HG03175 (cell line): ENCODE measurements around the gene APOBR.
"Not testable (repeated sequence)": the region's sequence is repeated elsewhere in the genome, so short reads cannot be mapped to it uniquely, and the experiment has no call there.

Source experiments
- ATAC-seq: cut with Tn5 transposase; IDR thresholded peaks from one replicate; pipeline ENCODE4 v1.9.1; 2021; ENCODE audit warnings: mild to moderate bottlenecking, moderate library complexity; ENCODE audit not compliant: unreplicated experiment

Gene APOBR

DNA sequence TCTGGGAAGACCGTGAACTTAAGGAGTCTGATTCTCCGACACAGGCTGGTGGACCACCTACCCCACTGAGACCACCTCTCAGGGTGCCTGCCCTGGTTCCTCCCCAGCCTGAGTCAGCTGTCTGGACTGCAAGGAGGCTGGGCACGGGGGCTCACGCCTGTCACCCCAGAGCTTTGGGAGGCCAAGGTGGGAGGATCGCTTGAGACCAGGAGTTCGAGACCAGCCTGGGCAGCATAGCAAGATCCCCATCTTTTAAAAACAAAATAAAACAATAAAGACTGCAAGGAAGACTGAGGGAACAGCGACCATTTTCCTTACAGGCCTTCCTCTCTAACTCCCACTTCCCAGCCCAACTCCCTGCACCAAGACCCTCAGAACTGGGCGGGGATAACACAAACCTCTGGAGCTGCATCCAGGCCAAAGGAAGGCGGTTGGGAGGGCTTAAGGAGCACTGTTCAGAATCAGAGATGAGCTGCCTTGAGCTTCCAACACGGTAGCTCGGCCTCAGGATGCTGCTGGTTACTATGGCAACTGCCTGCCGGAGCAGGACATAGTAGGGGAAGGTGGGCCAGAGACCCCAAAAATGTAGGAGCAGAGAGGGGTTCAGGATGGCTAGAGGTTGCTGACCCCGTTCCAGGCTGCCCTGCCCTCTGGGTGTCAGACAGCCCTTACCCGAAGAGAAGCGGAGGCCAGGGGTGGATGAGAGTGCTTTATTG lies 4.4 kb downstream of the APOBR start:
- ATAC-seq: no peak

DNA sequence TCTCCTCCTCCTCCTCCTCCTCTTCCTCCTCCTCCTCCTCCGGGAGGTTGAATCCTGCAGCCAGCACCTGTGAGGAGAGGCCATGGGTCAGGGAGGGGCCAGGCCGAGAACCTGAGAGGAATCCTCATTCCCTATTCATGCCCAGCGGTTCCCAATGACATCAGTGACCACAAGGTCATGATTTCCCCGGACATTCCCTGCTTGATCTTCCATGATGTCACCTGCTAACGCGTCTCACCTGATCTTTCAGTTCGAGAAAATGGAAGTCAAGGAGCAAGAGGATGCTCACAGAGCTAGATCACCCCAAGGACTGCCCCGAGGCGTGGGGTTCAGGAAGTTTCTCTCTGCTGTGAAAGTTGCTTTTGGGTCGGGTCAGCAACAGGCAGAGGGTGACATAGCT lies 5.4 kb downstream of the APOBR start:
- ATAC-seq: no peak

DNA sequence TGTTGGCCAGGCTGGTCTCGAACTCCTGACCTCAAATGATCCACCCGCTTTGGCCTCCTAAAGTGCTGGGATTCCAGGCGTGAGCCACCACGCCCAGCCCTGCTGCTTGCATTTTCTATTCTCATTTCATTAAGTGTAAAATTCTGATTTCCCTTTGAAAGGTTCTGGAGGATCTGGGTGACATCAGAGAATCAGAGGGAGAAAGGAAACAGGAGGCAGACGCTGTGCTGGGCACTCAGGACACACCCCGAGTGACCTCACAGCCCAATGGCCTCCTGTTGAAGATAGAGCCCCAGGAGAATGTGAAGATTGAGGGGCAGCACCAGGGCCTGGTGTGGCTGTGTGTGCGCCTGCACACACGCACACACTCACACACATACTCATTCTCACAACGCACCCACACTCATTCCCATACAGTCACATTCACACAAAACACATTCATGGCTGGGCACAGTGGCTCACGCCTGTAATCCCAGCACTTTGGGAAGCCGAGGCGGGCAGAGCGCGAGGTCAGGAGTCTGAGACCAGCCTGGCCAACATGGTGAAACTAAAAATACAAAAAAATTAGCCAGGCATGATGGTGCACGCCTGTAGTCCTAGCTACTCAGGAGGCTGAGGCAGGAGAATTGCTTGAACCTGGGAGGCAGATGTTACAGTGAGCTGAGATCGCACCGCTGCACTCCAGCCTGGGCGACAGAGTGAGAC lies 6.2 kb downstream of the APOBR start:
- ATAC-seq: not testable (repeated sequence)

DNA sequence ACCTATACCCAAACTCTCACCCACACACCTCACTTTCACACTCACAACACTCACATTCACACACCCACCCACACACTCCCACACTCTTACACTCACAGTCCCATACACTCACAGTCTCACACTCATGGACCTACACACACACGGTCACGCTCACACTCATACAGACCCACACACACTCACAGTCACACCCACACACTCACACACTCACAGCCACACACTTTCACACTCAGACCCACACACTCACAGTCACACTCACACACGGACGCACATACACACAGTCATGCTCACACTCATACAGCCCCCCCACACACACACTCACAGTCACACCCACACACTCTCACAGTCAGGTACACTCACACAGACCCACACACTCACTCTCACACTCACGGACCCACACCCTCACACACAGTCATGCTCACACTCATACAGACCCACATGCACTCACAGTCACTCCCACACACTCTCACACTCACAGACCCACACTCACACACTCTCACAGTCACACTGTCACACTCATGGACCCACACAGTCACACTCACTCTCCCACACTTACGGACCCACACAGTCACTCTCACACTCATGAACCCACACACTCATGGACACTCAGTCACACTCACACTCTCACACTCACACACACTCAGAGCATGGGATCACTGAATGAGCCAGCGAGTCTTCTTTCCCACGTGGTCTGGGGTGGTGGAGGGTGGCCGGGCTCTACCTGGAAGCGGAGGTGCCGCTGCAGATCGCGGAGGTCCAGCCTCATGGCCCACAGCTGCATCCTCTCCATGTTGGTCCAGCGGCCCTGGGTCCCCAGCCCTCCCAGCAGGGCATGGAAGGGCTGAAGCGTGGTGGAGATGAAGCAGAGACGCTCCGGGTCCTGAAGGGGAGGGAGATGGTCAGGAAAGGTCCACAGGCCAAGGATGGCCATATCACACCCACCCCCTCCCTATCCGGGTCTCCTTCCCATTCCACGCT lies 7.1 kb downstream of the APOBR start:
- no peak for ATAC-seq

DNA sequence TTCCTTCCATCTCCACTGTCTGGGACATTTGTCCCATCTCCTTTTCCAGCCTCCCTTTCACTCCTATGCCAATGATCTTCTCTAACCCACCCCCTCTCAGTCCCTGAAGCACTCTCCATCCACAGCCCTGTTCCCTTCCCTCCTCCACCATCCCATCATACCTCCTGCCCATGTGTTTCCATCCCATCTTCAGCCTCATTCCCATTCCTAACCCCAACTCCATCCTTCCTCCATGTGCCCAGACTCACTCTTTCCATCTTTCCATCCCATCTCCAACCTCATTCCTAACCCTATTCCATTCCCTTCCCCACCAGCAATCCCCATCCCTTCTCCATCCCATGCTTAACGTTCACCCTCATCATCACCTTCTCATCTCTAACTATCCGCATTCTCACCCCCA lies 7.8 kb downstream of the APOBR start:
- ATAC-seq: no peak

DNA sequence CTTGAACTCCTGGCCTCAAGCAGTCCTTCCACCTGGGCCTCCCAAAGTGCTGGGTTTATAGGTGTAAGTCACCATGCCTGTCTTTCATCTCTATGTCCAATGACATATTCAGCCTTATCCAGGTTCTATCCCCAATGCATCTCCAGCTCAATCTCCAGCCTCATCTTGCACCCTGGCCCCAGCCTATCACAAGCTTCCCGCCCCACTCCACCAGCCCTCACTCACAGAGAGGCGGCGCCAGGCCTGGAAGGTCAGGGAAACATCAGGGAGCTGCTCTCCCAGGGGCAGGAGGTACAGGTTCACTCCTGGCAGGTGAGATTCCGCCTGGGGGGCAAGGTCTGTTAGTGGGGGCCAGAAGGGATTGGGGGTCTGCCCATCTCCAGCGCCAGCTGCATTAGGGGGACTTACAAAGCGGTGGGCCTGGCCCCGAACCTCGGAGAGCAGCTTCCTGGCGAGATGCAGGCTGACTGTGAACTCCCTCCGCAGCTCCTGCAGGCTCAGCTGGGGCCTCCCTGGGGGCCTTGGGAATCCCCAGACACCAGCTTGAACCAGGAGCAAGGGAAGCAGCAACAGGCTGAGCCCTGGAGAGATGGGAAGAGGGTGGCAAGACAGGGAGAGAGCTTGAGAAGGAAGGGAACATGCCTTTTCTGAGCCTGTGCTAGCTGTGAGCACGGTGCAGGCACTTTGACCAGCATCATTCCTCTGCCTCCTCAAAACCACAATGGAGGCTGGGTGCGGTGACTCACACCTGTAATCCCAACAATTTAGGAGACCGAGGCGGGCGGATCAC lies 9.2 kb downstream of the APOBR start:
- no peak for ATAC-seq

DNA sequence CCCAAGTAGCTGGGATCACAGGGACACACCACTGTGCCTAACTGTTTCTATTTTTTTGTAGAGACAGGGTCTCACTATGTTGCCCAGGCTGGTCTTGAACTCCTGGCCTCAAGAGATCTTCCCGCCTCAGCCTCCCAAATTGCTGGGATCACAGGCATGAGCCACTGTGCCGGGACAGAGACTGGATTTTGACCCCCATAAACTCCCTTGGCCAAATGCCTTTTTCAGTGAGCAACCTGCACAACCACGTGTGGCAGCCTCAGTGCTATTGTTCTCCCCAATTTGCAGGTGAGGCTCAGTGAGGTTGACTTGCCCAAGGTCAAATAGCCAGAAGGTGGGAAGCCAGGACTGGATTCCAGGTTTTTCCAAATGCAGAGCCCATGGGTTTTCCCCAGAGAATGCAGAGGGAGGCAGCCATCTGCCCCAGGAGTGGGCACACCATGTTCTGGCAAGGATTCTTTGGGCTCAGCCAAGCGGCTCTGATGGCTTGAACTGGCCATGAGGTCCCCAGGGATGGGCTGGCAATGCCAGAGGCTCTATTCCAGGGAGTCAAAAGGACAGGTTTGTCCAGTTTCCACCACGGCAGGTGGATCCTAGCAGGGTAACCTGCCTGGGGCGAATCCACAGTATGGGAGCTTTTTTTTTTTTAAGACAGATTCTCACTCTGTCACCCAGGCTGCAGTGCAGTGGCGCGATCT lies 10.4 kb downstream of the APOBR start:
- ATAC-seq: no peak

DNA sequence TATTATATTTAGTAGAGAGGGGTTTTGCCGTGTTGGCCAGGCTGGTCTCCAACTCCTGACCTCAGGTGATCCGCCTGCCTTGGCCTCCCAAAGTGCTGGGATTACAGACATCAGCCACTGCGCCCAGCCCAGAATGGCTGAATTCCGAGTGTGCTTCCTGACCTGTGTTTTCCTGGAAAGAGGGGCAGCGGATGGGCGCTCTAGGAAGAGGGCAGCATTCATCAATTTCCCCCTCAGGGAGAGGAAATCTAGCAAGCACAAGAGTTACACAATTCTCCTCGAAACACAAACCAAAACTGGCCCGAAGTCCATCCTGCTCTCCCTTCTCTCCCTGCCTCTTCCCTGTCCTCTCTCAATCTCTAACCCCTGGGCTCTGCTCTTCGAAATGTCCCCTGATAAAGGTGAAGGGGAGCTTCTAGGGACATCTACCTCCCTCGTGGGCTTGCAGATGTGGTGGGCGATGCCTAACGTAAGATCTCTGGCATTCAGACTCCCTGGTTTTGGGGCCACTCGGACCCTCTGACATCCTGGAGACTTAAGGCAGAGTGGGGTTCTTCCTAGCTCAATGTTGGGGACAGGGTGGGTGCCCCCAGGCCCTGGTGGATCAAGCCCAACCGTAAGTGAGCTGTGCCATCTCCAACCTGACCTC lies 11.2 kb downstream of the APOBR start:
- ATAC-seq: no peak

DNA sequence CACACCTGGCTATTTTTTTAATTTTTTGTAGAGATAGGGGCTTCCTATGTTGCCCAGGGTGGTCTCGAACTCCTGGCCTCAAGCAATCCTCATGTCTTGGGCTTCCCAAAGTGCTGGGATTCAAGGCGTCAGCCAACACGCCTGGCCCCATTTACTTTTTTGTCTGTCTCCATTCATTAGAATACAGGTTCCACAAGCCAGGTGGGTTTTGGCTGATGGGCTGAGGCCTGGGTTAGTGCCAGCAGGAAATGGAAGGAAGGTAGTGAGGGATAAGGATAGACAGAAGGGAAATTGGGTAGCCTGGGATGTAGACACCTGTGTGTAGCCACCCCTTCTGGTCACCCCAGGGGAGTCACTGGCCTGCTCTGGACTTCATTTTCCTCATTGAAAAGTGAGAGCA lies 16.6 kb downstream of the APOBR start:
- ATAC-seq: no peak

DNA sequence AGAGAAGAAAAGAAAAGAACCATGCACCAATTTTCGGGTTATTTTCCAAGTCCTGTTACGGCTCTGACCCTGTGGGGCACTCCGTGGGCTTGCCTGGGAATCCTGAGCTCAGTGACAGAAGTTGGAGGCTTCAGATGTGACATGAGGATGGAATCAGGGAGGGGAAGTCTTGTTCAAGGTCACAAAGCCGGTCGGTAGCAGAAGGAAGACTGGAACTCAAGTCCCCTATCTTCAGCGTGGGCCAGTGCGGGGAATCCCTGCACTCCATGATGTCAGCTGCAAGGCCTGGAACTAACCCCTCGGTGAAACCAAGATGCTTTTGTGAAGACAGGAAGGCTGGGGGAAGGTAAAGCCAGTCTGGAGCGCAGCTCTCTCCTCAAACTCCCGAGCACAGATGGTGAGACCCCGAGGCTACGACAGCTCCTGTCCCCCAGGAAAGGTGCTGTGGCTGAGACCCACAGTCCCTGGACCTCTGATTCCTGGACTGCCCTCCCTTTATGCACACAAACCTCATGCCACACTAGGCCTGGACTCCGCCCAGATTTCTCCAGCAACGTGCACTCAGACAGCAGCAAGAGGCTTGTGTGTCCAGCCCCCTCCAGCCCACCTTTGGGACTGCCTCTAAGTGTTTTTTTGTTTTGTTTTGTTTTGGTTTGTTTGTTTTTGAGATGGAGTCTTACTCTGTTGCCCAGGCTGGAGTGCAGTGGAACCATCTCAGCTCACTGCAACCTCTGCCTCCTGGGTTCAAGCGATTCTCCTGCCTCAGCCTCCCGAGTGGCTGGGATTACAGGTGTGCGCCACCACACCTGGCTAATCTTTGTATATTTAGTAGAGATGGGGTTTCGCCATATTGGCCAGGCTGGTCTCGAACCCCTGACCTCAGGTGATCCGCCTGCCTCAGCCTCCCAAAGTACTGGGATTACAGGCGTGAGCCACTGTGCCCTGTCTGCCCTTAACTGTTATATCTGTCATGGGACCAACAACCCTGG lies 17.7 kb downstream of the APOBR start:
- no peak for ATAC-seq

DNA sequence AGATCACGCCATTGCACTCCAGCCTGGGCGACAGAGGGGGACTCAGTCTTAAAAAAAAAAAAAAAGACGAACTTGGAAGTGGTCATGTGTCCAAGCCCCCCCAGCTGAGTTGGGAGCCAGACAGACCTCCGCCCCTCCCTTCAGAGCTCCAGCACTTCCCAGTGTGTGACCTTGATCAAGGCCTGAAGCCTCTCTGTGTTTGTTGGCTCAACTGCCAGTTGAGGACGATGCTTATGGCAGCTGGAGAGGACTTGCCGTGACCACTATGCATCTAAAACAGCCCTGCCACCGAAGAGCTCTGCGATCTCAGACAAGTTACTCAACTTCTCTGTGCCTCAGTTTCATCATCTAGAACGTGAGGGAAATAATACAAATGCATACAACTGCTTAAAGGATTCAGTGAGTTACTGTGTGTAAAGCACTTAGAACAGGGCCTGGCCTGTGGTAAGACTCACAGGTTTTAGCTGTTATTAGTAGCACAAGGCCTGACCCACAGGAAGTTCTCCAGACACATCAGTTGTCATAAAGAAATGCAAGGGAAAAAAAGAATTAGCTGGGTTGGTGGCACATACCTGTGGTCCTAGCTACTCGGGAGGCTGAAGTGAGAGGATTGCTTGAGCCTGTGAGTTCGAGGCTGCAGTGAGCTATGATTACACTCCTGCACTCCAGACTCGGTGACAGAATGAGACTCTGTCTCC lies 19.2 kb downstream of the APOBR start:
- no peak for ATAC-seq

DNA sequence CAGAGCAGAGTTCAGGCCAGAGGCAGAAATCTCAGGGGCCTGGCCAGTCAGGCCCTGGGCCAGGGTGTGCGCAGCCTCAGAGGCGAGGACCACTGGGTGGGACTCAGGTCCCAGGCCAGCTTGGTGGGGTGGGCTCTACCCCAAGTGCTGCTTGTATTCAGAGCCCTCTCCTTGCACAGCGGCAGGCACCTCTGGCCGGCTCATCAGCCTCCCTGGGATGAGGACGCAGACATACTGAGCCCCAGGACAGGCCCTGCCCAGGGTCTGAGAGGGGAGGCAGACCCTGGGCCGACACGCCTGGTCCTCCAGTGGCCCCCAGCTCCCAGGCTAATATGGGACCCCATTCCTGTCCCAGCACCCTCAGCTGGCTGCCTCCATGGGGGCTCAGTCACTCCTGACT lies 19.8 kb downstream of the APOBR start:
- ATAC-seq: no peak

DNA sequence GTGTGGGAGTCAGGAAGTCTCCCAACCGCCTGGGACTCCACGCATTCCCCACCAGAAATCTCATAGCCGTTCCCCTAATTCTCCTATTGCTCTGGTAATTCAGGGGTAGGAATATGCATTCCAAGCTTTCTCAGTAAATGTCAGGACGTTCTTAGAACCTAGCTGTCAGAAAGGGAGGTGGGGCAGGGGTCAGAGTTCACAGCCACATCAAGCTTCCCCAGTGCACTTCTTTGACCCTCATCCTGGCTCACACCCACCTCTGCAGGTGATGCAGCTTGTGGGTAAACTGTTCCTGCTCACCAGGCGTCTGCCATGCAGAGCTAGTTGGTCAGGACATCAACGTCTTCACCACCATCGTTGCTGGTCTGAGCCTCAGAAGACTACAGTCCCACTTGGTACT lies 26.2 kb downstream of the APOBR start:
- no peak for ATAC-seq

DNA sequence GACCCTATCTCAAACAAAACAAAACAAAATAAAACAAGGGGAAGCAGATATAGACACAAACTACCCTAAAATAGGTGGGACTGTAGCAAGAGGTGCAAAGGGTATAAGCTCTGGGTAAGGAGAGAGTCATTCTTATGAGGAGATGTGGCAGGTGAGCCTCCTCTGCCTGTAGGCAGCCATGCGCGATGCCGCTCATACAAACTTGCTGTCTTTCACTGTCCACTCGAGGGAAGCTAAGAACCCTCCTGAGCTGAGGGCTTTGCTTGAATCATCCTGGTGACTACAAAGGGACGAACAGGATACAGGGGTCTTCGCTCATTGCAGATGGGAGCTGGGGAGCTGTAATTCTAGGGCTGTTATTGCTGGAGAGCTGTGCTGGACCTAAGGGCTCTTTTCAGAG lies 27.0 kb downstream of the APOBR start:
- ATAC-seq: no peak

DNA sequence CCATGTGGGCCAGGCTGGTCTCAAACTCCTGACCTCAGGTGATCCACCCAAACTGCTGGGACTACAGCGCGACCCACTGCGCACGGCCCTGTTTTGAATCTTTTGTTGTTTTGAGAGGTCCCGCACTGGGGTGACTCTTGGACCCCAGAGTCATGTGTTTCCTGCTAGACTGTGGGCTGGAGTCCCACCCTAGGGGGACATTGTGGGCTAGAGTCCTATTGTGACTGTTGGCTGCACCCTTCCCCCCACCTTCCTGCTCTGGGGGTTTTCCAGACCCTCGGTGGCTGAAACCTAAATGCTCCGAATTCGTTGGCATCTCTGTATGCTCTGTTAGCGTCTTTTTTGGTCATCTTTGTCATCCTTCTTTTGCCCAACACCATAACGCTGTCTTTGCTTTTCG lies 28.3 kb downstream of the APOBR start:
- no peak for ATAC-seq

DNA sequence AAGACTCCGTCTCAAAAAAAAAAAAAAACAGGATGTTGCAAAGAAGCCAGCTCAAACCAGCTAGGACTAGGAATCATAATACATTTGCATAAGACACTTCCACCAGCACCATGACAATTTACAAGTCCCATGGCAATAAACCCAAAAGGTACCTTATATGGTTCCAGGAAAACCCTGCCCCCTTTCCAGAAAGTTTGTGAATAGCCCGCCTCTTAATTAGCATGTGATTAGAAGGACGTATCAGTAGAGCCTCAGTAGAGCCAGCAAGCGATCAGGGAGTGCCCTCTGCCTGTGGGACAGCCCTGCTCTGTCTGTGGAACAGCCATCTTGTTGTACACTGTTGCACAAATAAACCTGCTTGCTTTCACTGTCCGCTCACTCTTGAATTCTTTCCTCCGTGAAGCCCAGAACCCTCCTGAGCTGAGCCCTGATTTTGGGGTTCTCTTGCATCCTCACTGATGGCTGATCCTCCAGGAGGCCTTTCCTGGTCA lies 30.3 kb downstream of the APOBR start:
- no peak for ATAC-seq

DNA sequence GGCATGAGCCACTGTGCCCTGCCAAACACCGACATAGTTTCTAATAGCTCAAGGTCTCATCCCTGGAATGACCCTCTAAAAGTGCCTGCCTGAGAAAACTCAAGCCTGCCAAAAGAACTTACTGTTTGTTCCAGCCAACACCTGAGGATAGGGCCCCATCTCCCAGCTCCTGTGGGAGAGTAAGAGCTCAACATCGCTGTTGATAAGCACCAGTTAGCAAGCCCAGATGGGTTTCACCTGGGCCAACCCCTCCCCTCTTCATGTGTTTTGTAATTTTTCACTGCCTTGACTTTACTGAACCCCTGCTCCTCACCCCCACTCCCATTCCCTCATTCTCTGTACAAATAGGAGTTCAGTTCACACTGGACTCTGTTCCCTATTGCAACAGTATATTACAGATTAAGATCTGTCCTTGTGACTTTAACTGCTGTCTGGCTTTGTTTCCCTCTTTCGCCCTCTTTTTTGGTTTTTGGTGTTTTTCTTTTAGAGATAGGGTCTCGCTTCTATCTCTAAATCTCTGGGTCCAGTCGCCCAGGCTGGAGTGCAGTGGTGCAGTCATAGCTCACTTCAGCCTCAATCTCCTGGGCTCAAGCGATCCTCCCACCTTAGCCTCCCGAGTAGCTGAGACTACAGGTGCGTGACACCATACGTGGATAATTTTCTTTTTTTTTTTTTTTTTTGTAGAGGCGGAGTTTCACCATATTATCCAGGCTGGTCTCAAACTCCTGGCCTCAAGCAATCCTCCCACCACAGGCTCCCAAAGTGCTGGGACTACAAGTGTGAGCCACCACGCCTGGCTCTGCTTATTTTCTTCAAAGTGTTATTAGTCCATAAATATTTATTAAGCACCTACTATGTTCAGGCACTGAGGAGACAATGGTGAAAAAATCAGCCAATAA lies 32.0 kb downstream of the APOBR start:
- ATAC-seq: no peak
